Left lung (tissue), 10 donors: ENCODE results near the gene SEPTIN5. TPM values are rescaled to one million over a fixed set of nuclear protein-coding genes. Genes with fewer than 3 reads are reported as not detected.

Experiments
- ATAC-seq: fragments of 200-7000 bp; cut with Tn5 transposase; one replicate; pipeline ENCODE4 v1.9.1; 2020; ENCODE audit warnings: moderate library complexity
- DNase-seq, 4 donors: peaks; one replicate each; pipeline ENCODE4 v3.0.0-alpha.2; 2013 to 2020
- H3K27ac ChIP-seq, 2 donors: fragments of 200-600 bp; sonication (generic) in 1 of 2; one replicate each; pipeline versions ENCODE4 v1.5.0 to v1.8.0; 2020 to 2021
- H3K27me3 ChIP-seq, 2 donors: fragments of 200-600 bp; sonication (generic) in 1 of 2; one replicate each; pipeline versions ENCODE4 v1.5.0 to v1.8.0; 2020 to 2021
- H3K36me3 ChIP-seq, 2 donors: fragments of 200-600 bp; sonication (generic) in 1 of 2; one replicate each; pipeline versions ENCODE4 v1.5.0 to v1.8.0; 2020 to 2021
- H3K4me1 ChIP-seq, 2 donors: fragments of 200-600 bp; one replicate each; pipeline ENCODE4 v1.8.0; 2021
- H3K4me3 ChIP-seq, 2 donors: fragments of 200-600 bp; sonication (generic) in 1 of 2; one replicate each; pipeline versions ENCODE4 v1.5.0 to v1.8.0; 2020 to 2021; ENCODE audit warnings: mild to moderate bottlenecking in 1 of 2
- H3K9me3 ChIP-seq, 2 donors: fragments of 200-600 bp; sonication (generic) in 1 of 2; one replicate each; pipeline versions ENCODE4 v1.5.0 to v1.8.0; 2020 to 2021
- intact Hi-C, 2 donors: fragments of 100-400 bp; cut with DNase I; formaldehyde crosslinking; loops; one replicate each; pipeline versions ENCODE4 v1.11.2 to v1.14.2; 2022
- polyA plus RNA-seq, 6 donors: library from polyadenylated mRNA; unstranded; fragments of 120-200 nt; gene quantifications; one replicate each; pipeline ENCODE4 v1.2.1, GENCODE V29; 2013; ENCODE audit not compliant: insufficient read length in 6 of 6
- total RNA-seq, 2 donors: library from RNA; stranded (reverse); fragmentation: NEBNext Ultra II Directional; extraction: Animal tissue kit (Norgen Biotek cat#: 25700); gene quantifications; one replicate each; pipeline ENCODE4 v1.2.1, GENCODE V29; 2021
- TF ChIP-seq, protein P1 (sequence below), 2 donors: fragments of 200-600 bp; sonication (generic) in 1 of 2; IDR thresholded peaks; one replicate each; pipeline versions ENCODE4 v1.5.0 to v1.8.0; 2021; ENCODE audit warnings: antibody characterized with exemption in 2 of 2
- donor health status: DM: no; HTN: yes; CAD: no.
- donor health status: DM: no; HTN: no; CAD: no.

Gene SEPTIN5
- total and polyA plus RNA-seq, 8 donors: 14.6 to 80.0 (median 63.0) TPM

DNA sequence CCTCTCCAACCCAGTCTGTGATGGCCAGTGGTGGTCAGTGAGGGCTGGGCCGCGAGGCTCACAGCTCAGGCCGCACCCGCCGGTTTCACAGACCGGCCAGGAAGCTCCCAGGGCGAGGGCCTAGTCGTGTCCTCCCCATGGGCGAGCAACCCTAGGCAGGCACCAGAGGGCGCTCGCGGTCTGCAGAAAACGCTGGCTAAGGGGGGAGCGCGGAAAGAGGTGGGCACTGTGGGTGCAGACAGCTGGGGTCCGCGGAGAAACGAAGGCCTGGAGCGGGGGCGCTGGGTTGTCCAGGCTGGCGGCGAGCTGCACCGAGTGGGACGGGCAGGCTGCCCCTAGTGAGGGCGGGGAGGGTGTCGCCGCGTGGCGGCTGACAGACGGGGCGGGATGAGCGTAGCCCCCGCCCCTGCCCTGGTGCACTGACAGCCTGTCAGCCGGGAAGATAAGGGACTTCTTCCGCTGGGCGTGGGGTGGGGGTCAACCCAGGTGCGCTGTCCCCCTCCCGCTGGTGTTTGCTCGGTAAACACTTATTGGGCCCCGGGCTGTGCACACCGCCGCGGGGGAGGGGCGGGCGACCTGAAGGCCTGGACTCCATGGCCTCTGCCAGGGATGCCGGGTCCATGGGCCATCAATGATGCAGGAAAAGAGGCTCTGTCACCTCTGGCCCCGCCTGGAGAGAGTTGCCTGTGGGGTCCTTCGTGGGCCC lies 16.5 kb downstream of the SEPTIN5 start:
- no peak overlapping the region for H3K27ac ChIP-seq
- peak overlapping the region; percentile 15 to 31 for H3K4me3 ChIP-seq
- intact Hi-C loops: loop anchor here in 1 of 2 donors (5.0 kb wide), 1 partner anchor 181 kb away; no protein-coding TSS in a partner anchor
- DNase-seq (peak; percentile 76 to 95 (median 85)), ATAC-seq (peak; percentile 96)
- TF ChIP-seq, protein P1, sequence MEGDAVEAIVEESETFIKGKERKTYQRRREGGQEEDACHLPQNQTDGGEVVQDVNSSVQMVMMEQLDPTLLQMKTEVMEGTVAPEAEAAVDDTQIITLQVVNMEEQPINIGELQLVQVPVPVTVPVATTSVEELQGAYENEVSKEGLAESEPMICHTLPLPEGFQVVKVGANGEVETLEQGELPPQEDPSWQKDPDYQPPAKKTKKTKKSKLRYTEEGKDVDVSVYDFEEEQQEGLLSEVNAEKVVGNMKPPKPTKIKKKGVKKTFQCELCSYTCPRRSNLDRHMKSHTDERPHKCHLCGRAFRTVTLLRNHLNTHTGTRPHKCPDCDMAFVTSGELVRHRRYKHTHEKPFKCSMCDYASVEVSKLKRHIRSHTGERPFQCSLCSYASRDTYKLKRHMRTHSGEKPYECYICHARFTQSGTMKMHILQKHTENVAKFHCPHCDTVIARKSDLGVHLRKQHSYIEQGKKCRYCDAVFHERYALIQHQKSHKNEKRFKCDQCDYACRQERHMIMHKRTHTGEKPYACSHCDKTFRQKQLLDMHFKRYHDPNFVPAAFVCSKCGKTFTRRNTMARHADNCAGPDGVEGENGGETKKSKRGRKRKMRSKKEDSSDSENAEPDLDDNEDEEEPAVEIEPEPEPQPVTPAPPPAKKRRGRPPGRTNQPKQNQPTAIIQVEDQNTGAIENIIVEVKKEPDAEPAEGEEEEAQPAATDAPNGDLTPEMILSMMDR (IDR thresholded peaks at IDR 0.05): peak; percentile 88 to 98
- H3K36me3 ChIP-seq: no peaks in the 10 kb centered on the region
- no peaks in the 10 kb centered on the region for H3K4me1 ChIP-seq
- no peaks in the 10 kb centered on the region for H3K9me3 ChIP-seq
- peaks cover 0 to 8% of the 10 kb centered on the region in 2 donors for H3K27me3 ChIP-seq

GRCh38 chr22:19731361-19732135 lies 17.2 kb downstream of the SEPTIN5 start:
- no peaks in the 10 kb centered on the region for H3K9me3 ChIP-seq
- DNase-seq: no peak
- no peak overlapping the region for H3K4me3 ChIP-seq
- H3K27me3 ChIP-seq: peaks cover 0 to 13% of the 10 kb centered on the region in 2 donors
- TF ChIP-seq, protein P1 (IDR thresholded peaks at IDR 0.05): no peak
- H3K27ac ChIP-seq: no peak overlapping the region
- no peak for ATAC-seq
- no peaks in the 10 kb centered on the region for H3K36me3 ChIP-seq
- no peaks in the 10 kb centered on the region for H3K4me1 ChIP-seq
- intact Hi-C loops: loop anchor here in 1 of 2 donors (5.0 kb wide), 1 partner anchor 181 kb away; no protein-coding TSS in a partner anchor

DNA sequence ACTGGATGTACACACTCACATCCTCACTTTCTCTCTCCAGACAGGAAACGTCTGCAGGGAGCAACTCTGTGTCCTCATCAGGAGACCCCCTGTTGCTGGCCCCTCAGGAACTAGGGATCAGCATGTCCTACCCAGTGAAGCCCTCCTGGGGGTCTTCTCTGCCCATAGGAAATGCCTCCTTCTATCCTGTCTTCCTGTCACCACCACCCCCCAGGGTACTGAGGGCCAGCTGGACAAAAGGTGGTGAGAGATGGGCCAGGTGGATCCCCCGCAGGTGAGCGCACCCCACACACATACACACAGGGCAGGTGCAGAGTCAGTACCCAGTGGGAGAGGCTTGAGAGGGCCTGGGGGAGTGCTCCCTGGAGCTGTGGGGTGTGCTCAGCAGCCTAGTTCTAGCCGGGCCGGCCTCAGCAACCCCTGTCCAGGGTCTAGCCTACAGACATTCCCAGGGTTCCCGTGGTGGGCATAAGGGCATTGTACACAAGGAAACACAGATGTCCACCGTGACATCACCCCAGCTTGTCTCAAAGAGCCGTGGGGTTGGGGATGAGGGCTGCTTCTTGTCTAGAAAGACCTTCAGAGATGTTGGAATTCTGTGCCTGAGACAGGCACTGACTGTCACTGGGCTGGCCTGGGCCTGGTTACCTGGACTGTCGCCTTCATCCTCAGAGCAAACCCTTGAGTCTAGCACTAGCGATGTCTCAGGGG lies 18.3 kb downstream of the SEPTIN5 start:
- Histone ChIP-seq H3K36me3 (no peaks in the 10 kb centered on the region), H3K4me3 (no peak overlapping the region), H3K4me1 (no peaks in the 10 kb centered on the region), H3K9me3 (no peaks in the 10 kb centered on the region), H3K27me3 (peaks cover 0 to 16% of the 10 kb centered on the region in 2 donors), H3K27ac (no peak overlapping the region)
- TF ChIP-seq, protein P1 (IDR thresholded peaks at IDR 0.05): no peak
- ATAC-seq (no peak), DNase-seq (no peak)
- intact Hi-C loops: loop anchor here in 1 of 2 donors (5.0 kb wide), 1 partner anchor 180 kb away; no protein-coding TSS in a partner anchor

DNA sequence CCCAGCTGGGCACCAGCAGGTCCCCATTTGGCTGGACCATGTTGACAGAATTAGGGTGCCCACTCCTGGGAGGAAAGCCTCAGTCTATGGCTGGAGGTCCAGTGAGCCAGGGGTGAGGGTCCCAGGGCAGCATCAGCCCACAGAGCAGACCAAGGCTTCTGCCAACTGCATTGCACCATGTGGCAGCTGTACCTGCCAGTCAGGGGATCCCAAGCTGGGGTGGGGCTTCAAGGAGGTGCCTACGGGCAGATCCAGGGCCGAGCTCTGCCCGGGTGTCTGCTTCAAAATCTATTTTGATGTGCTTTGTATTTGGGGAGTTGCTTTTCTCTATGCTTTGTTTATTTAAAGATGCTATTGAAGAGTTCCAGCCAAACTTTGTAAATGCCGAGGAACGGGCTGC lies 19.5 kb downstream of the SEPTIN5 start:
- ATAC-seq (no peak), DNase-seq (no peak)
- H3K9me3 ChIP-seq: no peaks in the 10 kb centered on the region
- H3K4me1 ChIP-seq: no peaks in the 10 kb centered on the region
- no peaks in the 10 kb centered on the region for H3K36me3 ChIP-seq
- intact Hi-C loops: loop anchor here in 1 of 2 donors (5.0 kb wide), 1 partner anchor 179 kb away; no protein-coding TSS in a partner anchor
- H3K4me3 ChIP-seq: no peak overlapping the region
- peaks cover 0 to 16% of the 10 kb centered on the region in 2 donors for H3K27me3 ChIP-seq
- no peak overlapping the region for H3K27ac ChIP-seq
- TF ChIP-seq, protein P1 (IDR thresholded peaks at IDR 0.05): no peak
